HUES64 (cell line): ENCODE results near the gene ANKDD1A.

Source experiments
- H3K27ac ChIP-seq: 2 replicates; pipeline ENCODE4 v1.7.0; 2013; ENCODE audit warnings: low read depth, low read length, inconsistent platforms
- H3K27me3 ChIP-seq: 2 replicates; pipeline ENCODE4 v1.6.1; 2013; ENCODE audit warnings: mild to moderate bottlenecking, low read length; ENCODE audit not compliant: insufficient read depth
- H3K36me3 ChIP-seq: 2 replicates; pipeline ENCODE4 v1.6.1; 2013; ENCODE audit warnings: mild to moderate bottlenecking, low read length; ENCODE audit not compliant: insufficient read depth
- H3K4me1 ChIP-seq: 2 replicates; pipeline ENCODE4 v1.6.1; 2013; ENCODE audit warnings: mild to moderate bottlenecking, low read length, moderate library complexity; ENCODE audit not compliant: insufficient read depth
- H3K4me3 ChIP-seq: 2 replicates; pipeline ENCODE4 v1.5.1; 2013; ENCODE audit warnings: mild to moderate bottlenecking, low read length, moderate library complexity
- H3K9ac ChIP-seq: 2 replicates; pipeline ENCODE4 v1.6.1; 2013; ENCODE audit warnings: mild to moderate bottlenecking, low read depth, low read length
- H3K9me3 ChIP-seq: 2 replicates; pipeline ENCODE4 v1.6.1; 2013; ENCODE audit warnings: low read depth, low read length; ENCODE audit not compliant: insufficient read depth
- WGBS: fragments of 150-250, 120-280 bp; methylation state at CpG from one replicate; pipeline ENCODE4 v1.1.7; 2013; ENCODE audit warnings: missing lambda C conversion rate; 5-methylcytosine and 5-hydroxymethylcytosine counted together

Gene ANKDD1A

GRCh38 chr15:64948916-64949315 lies 37.2 kb downstream of the ANKDD1A start:
- H3K36me3 ChIP-seq, result no peaks in the 10 kb centered on the region
- whole genome bisulfite sequencing, result 89% methylated on average over 9 of the region's 9 CpGs
- no peaks in the 10 kb centered on the region for H3K9me3 ChIP-seq
- H3K27me3 ChIP-seq, result no peaks in the 10 kb centered on the region
- H3K4me1 ChIP-seq, result no peaks in the 10 kb centered on the region
- H3K27ac ChIP-seq, result no peak overlapping the region
- H3K4me3 ChIP-seq, result no peak overlapping the region
- H3K9ac ChIP-seq, result no peak overlapping the region

GRCh38 chr15:64949383-64950186 lies 37.9 kb downstream of the ANKDD1A start:
- Histone ChIP-seq H3K9me3 (no peaks in the 10 kb centered on the region), H3K27ac (no peak overlapping the region), H3K27me3 (no peaks in the 10 kb centered on the region), H3K36me3 (no peaks in the 10 kb centered on the region), H3K4me3 (no peak overlapping the region), H3K9ac (no peak overlapping the region), H3K4me1 (no peaks in the 10 kb centered on the region)
- 95% methylated on average over 11 of the region's 11 CpGs for WGBS

GRCh38 chr15:64950888-64951287 lies 39.2 kb downstream of the ANKDD1A start:
- Histone ChIP-seq H3K9me3 (no peaks in the 10 kb centered on the region), H3K27ac (no peak overlapping the region), H3K36me3 (peaks cover 9% of the 10 kb centered on the region), H3K27me3 (no peaks in the 10 kb centered on the region), H3K9ac (no peak overlapping the region), H3K4me3 (no peak overlapping the region), H3K4me1 (no peaks in the 10 kb centered on the region)
- 95% methylated on average over 6 of the region's 6 CpGs for WGBS

GRCh38 chr15:64951777-64952418 lies 40.2 kb downstream of the ANKDD1A start:
- Histone ChIP-seq H3K36me3 (peaks cover 15% of the 10 kb centered on the region), H3K9ac (no peak overlapping the region), H3K9me3 (no peaks in the 10 kb centered on the region), H3K27ac (no peak overlapping the region), H3K27me3 (no peaks in the 10 kb centered on the region), H3K4me1 (no peaks in the 10 kb centered on the region), H3K4me3 (no peak overlapping the region)
- WGBS, result 95% methylated on average over 2 of the region's 2 CpGs

GRCh38 chr15:64954395-64954794 lies 42.7 kb downstream of the ANKDD1A start:
- 96% methylated on average over 2 of the region's 3 CpGs for WGBS
- Histone ChIP-seq H3K4me3 (no peak overlapping the region), H3K9ac (no peak overlapping the region), H3K27ac (no peak overlapping the region), H3K27me3 (no peaks in the 10 kb centered on the region), H3K9me3 (no peaks in the 10 kb centered on the region), H3K36me3 (peaks cover 30% of the 10 kb centered on the region), H3K4me1 (no peaks in the 10 kb centered on the region)

- H3K27me3 ChIP-seq, result no peaks in the 10 kb centered on the region
- H3K27ac ChIP-seq, result no peak overlapping the region
- no peaks in the 10 kb centered on the region for H3K4me1 ChIP-seq
- WGBS, result 96% methylated on average over 8 of the region's 9 CpGs
- no peaks in the 10 kb centered on the region for H3K9me3 ChIP-seq
- no peak overlapping the region for H3K4me3 ChIP-seq
- H3K36me3 ChIP-seq, result peaks cover 74% of the 10 kb centered on the region
- H3K9ac ChIP-seq, result no peak overlapping the region
Measured at GRCh38 chr15:64959128-64959527, 47.4 kb downstream of the ANKDD1A start.

- no peaks in the 10 kb centered on the region for H3K27me3 ChIP-seq
- H3K9me3 ChIP-seq, result no peaks in the 10 kb centered on the region
- no peak overlapping the region for H3K4me3 ChIP-seq
- WGBS, result 96% methylated on average over 6 of the region's 6 CpGs
- no peak overlapping the region for H3K9ac ChIP-seq
- no peak overlapping the region for H3K27ac ChIP-seq
- peaks cover 80% of the 10 kb centered on the region for H3K36me3 ChIP-seq
- no peaks in the 10 kb centered on the region for H3K4me1 ChIP-seq
Measured at GRCh38 chr15:64960153-64960552, 48.5 kb downstream of the ANKDD1A start.

- Histone ChIP-seq H3K9ac (no peak overlapping the region), H3K4me1 (no peaks in the 10 kb centered on the region), H3K9me3 (no peaks in the 10 kb centered on the region), H3K4me3 (no peak overlapping the region), H3K36me3 (peaks cover 76% of the 10 kb centered on the region), H3K27me3 (no peaks in the 10 kb centered on the region), H3K27ac (no peak overlapping the region)
- WGBS, result 92% methylated on average over 5 of the region's 5 CpGs
Measured at GRCh38 chr15:64961013-64961412, 49.3 kb downstream of the ANKDD1A start.

- Histone ChIP-seq H3K36me3 (peaks cover 68% of the 10 kb centered on the region), H3K9me3 (no peaks in the 10 kb centered on the region), H3K27ac (no peak overlapping the region), H3K4me3 (no peak overlapping the region), H3K27me3 (no peaks in the 10 kb centered on the region), H3K9ac (no peak overlapping the region), H3K4me1 (no peaks in the 10 kb centered on the region)
- WGBS, result 92% methylated on average over 1 of the region's 1 CpG
Measured at GRCh38 chr15:64969401-64969800, 57.7 kb downstream of the ANKDD1A start.

- no peak overlapping the region for H3K9ac ChIP-seq
- no peak overlapping the region for H3K27ac ChIP-seq
- no peak overlapping the region for H3K4me3 ChIP-seq
- no peaks in the 10 kb centered on the region for H3K9me3 ChIP-seq
- H3K36me3 ChIP-seq, result peaks cover 69% of the 10 kb centered on the region
- H3K27me3 ChIP-seq, result no peaks in the 10 kb centered on the region
- WGBS, result 98% methylated on average over 6 of the region's 7 CpGs
- no peaks in the 10 kb centered on the region for H3K4me1 ChIP-seq
Measured at GRCh38 chr15:64970698-64971097, 59.0 kb downstream of the ANKDD1A start.

- no peak overlapping the region for H3K27ac ChIP-seq
- peaks cover 18% of the 10 kb centered on the region for H3K4me1 ChIP-seq
- peaks cover 56% of the 10 kb centered on the region for H3K36me3 ChIP-seq
- H3K4me3 ChIP-seq, result no peak overlapping the region
- WGBS, result 66% methylated on average over 3 of the region's 5 CpGs
- H3K9me3 ChIP-seq, result no peaks in the 10 kb centered on the region
- no peak overlapping the region for H3K9ac ChIP-seq
- H3K27me3 ChIP-seq, result no peaks in the 10 kb centered on the region
Measured at GRCh38 chr15:64975390-64975789, 63.7 kb downstream of the ANKDD1A start.
